CD14-positive monocyte (primary cell): ENCODE results near the gene SPEM1. TPM values are rescaled to one million over a fixed set of nuclear protein-coding genes. Genes with fewer than 3 reads are reported as not detected.

Source experiments
- DNase-seq, 3 donors: peaks; one replicate each; pipeline ENCODE4 v3.0.0-alpha.2; 2011 to 2022
- H2AFZ ChIP-seq: 2 replicates; pipeline ENCODE4 v1.6.0; 2012; ENCODE audit warnings: mild to moderate bottlenecking, low read depth, low read length, inconsistent platforms; ENCODE audit not compliant: insufficient read depth, poor library complexity, severe bottlenecking
- H3K27ac ChIP-seq, 2 donors: 1 replicate in 1 of 2; 2 replicates in 1 of 2; pipeline ENCODE4 v1.5.1; 2012 to 2013; ENCODE audit warnings: low read length in 2 of 2, control low read depth in 1 of 2, inconsistent platforms in 1 of 2, low read depth in 1 of 2, mild to moderate bottlenecking in 1 of 2
- H3K27me3 ChIP-seq, 2 donors: one replicate each; pipeline versions ENCODE4 v1.6.0 to v1.6.1; 2011 to 2013; ENCODE audit warnings: low read length in 2 of 2; ENCODE audit not compliant: control insufficient read depth in 2 of 2, insufficient read depth in 2 of 2
- H3K36me3 ChIP-seq, 2 donors: replicated peaks in 1 of 2; 1 replicate in 1 of 2; 2 replicates in 1 of 2; pipeline versions ENCODE4 v1.5.1 to v1.6.1; 2012 to 2013; ENCODE audit warnings: low read length in 2 of 2, control low read depth in 1 of 2, inconsistent platforms in 1 of 2, mild to moderate bottlenecking in 1 of 2; ENCODE audit not compliant: insufficient read depth in 2 of 2, control insufficient read depth in 1 of 2
- H3K4me1 ChIP-seq, 2 donors: 1 replicate in 1 of 2; 2 replicates in 1 of 2; pipeline versions ENCODE4 v1.5.1 to v1.6.1; 2012 to 2013; ENCODE audit warnings: low read length in 2 of 2, control low read depth in 1 of 2, inconsistent platforms in 1 of 2, mild to moderate bottlenecking in 1 of 2, moderate library complexity in 1 of 2; ENCODE audit not compliant: insufficient read depth in 2 of 2, control insufficient read depth in 1 of 2
- H3K4me2 ChIP-seq: replicated peaks from 2 replicates; pipeline ENCODE3; 2012; ENCODE audit warnings: low read length, moderate library complexity, mild to moderate bottlenecking; ENCODE audit not compliant: poor library complexity, severe bottlenecking; ENCODE audit errors: extremely low read depth
- H3K4me3 ChIP-seq, 3 experiments: fragments of 200-600 bp in 1 of 3; sonication (generic) in 1 of 3; replicated peaks in 1 of 3; 1 replicate in 2 of 3; 2 replicates in 1 of 3; pipeline ENCODE4 v1.5.1; 2011 to 2013; ENCODE audit warnings: low read length in 3 of 3, mild to moderate bottlenecking in 3 of 3, control low read depth in 2 of 3, low read depth in 2 of 3, inconsistent platforms in 1 of 3, moderate library complexity in 1 of 3
- H3K79me2 ChIP-seq: 2 replicates; pipeline ENCODE4 v1.6.0; 2012; ENCODE audit warnings: mild to moderate bottlenecking, control low read depth, inconsistent platforms, low read length, moderate library complexity; ENCODE audit not compliant: insufficient read depth
- H3K9ac ChIP-seq: 2 replicates; pipeline ENCODE4 v1.6.0; 2017; ENCODE audit warnings: low read length, mild to moderate bottlenecking; ENCODE audit not compliant: insufficient read depth, poor library complexity, severe bottlenecking
- H3K9me3 ChIP-seq, 2 donors: replicated peaks in 1 of 2; 1 replicate in 1 of 2; 2 replicates in 1 of 2; pipeline versions ENCODE4 v1.5.1 to v1.6.1; 2012 to 2013; ENCODE audit warnings: low read length in 2 of 2, control low read depth in 1 of 2; ENCODE audit not compliant: control insufficient read depth in 1 of 2, insufficient read depth in 1 of 2
- H4K20me1 ChIP-seq: 2 replicates; pipeline ENCODE4 v1.6.0; 2012; ENCODE audit warnings: mild to moderate bottlenecking, low read length, control low read depth, moderate library complexity; ENCODE audit not compliant: insufficient read depth
- H3K27ac Mint-ChIP-seq, 7 donors: one replicate each; pipeline ENCODE4 v1.8.0; 2020; ENCODE audit warnings: mild to moderate bottlenecking in 7 of 7, mixed read lengths in 7 of 7, moderate library complexity in 6 of 7, inconsistent platforms in 2 of 7
- H3K27me3 Mint-ChIP-seq, 3 donors: one replicate each; pipeline ENCODE4 v1.8.0; 2021 to 2022; ENCODE audit warnings: low read depth in 3 of 3, mild to moderate bottlenecking in 3 of 3, mixed read lengths in 3 of 3, moderate library complexity in 3 of 3, inconsistent platforms in 1 of 3
- H3K36me3 Mint-ChIP-seq, 2 donors: one replicate each; pipeline ENCODE4 v1.8.0; 2020; ENCODE audit warnings: mixed read lengths in 2 of 2, inconsistent platforms in 1 of 2, mild to moderate bottlenecking in 1 of 2
- H3K4me1 Mint-ChIP-seq: one replicate; pipeline ENCODE4 v1.8.0; 2020; ENCODE audit warnings: mild to moderate bottlenecking, mixed read lengths
- H3K4me3 Mint-ChIP-seq, 2 donors: one replicate each; pipeline ENCODE4 v1.8.0; 2020; ENCODE audit warnings: mild to moderate bottlenecking in 2 of 2, mixed read lengths in 2 of 2, moderate library complexity in 1 of 2
- H3K9me3 Mint-ChIP-seq, 7 donors: one replicate each; pipeline ENCODE4 v1.8.0; 2020 to 2022; ENCODE audit warnings: mixed read lengths in 7 of 7, mild to moderate bottlenecking in 6 of 7, moderate library complexity in 6 of 7, inconsistent platforms in 2 of 7
- CTCF ChIP-seq: fragments of 200-600 bp; IDR thresholded peaks from one replicate; pipeline ENCODE4 v1.8.0; 2022; ENCODE audit warnings: antibody characterized with exemption, mild to moderate bottlenecking
- WGBS: methylation state at CpG from one replicate; pipeline ENCODE4 v1.1.5; 2013; ENCODE audit warnings: missing lambda C conversion rate; ENCODE audit not compliant: insufficient coverage; 5-methylcytosine and 5-hydroxymethylcytosine counted together
- intact Hi-C, 2 donors: fragments of 100-400 bp; cut with micrococcal nuclease; formaldehyde crosslinking; loops; one replicate each; pipeline versions ENCODE4 v1.15.0 to v1.15.1; 2023
- polyA plus RNA-seq, 3 donors: library from polyadenylated mRNA; depleted of rRNA in 1 of 3; unstranded in 2 of 3; stranded (reverse) in 1 of 3; fragments of 300-500 nt in 2 of 3; fragments of >200 nt in 1 of 3; fragmentation: Illumina TruSeq in 2 of 3; gene quantifications; 1 replicate in 2 of 3; 2 replicates in 1 of 3; pipeline ENCODE4 v1.2.3, GENCODE V29; 2012 to 2021

SPEM1 gene
- polyA plus RNA-seq, 3 donors: not detected

GRCh38 chr17:7425756-7426155, 5.6 kb downstream of the SPEM1 start:
- no peaks in the 10 kb centered on the region for H3K27me3 ChIP-seq
- 82% methylated on average over 2 of the region's 8 CpGs for WGBS
- H3K36me3 ChIP-seq: no peaks in the 10 kb centered on the region
- no peaks in the 10 kb centered on the region for H3K9me3 ChIP-seq
- H3K4me1 Mint-ChIP-seq: no peaks in the 10 kb centered on the region
- no peaks in the 10 kb centered on the region for H3K79me2 ChIP-seq
- no peak overlapping the region for H2AFZ ChIP-seq
- H3K36me3 Mint-ChIP-seq: no peaks in the 10 kb centered on the region
- peaks cover 0 to 5% (median 2%) of the 10 kb centered on the region in 3 donors for H3K27me3 Mint-ChIP-seq
- H3K27ac Mint-ChIP-seq: no peak overlapping the region
- H3K9ac ChIP-seq: no peak overlapping the region
- H3K4me3 ChIP-seq: no peak overlapping the region
- no peak overlapping the region for H3K4me3 Mint-ChIP-seq
- TF ChIP-seq CTCF: no peak
- DNase-seq: no peak
- H3K9me3 Mint-ChIP-seq: no peaks in the 10 kb centered on the region
- H3K4me2 ChIP-seq: no peak overlapping the region
- intact Hi-C loops: no loop called here
- no peaks in the 10 kb centered on the region for H3K4me1 ChIP-seq
- H4K20me1 ChIP-seq: no peaks in the 10 kb centered on the region
- H3K27ac ChIP-seq: no peak overlapping the region

- no peak for TF ChIP-seq CTCF
- no peak overlapping the region for H3K4me2 ChIP-seq
- no peaks in the 10 kb centered on the region for H3K9me3 ChIP-seq
- H3K79me2 ChIP-seq: no peaks in the 10 kb centered on the region
- no peaks in the 10 kb centered on the region for H3K36me3 Mint-ChIP-seq
- H3K27me3 Mint-ChIP-seq: peaks cover 0 to 5% (median 2%) of the 10 kb centered on the region in 3 donors
- H3K4me3 Mint-ChIP-seq: no peak overlapping the region
- no peaks in the 10 kb centered on the region for H4K20me1 ChIP-seq
- no peaks in the 10 kb centered on the region for H3K36me3 ChIP-seq
- no peak overlapping the region for H2AFZ ChIP-seq
- no peak overlapping the region for H3K27ac Mint-ChIP-seq
- intact Hi-C loops: no loop called here
- H3K4me3 ChIP-seq: no peak overlapping the region
- 97% methylated on average over 26 of the region's 33 CpGs for WGBS
- no peaks in the 10 kb centered on the region for H3K27me3 ChIP-seq
- DNase-seq: no peak
- H3K27ac ChIP-seq: no peak overlapping the region
- no peaks in the 10 kb centered on the region for H3K4me1 ChIP-seq
- H3K4me1 Mint-ChIP-seq: no peaks in the 10 kb centered on the region
- no peaks in the 10 kb centered on the region for H3K9me3 Mint-ChIP-seq
- H3K9ac ChIP-seq: no peak overlapping the region
These were observed 6.2 kb downstream of the SPEM1 start for GRCh38 chr17:7426203-7426863.
